Measurements from ENCODE around the gene KIF26B. TPM values are rescaled to one million over a fixed set of nuclear protein-coding genes. Genes with fewer than 3 reads are reported as not detected.
A peak's percentile ranks its signal among the peaks of the same experiment; 100 is the strongest.
"Not testable (repeated sequence)": the region's sequence is repeated elsewhere in the genome, so short reads cannot be mapped to it uniquely, and the experiment has no call there.

KIF26B gene
- total RNA-seq, 1 donor from 2014 or later: 69.7 TPM

GRCh38 chr1:245334827-245335490, 180.2 kb downstream of the KIF26B start:
- Mint-ChIP-seq H3K9me3 (no peaks in the 10 kb centered on the region), H3K4me3 (no peak overlapping the region), H3K4me1 (peaks cover 17% of the 10 kb centered on the region), H3K27me3 (ENCODE audit: low read depth) (peaks cover 12% of the 10 kb centered on the region), H3K27ac (no peak overlapping the region), H3K36me3 (peaks cover 2% of the 10 kb centered on the region)
- no peak for TF ChIP-seq CTCF (IDR thresholded peaks at IDR 0.05; ENCODE audit: unreplicated experiment)
- DNase-seq (ENCODE audit: low spot score in 2 of 2, unreplicated experiment in 2 of 2): no peak

GRCh38 chr1:245335684-245336083, 180.9 kb downstream of the KIF26B start:
- H3K36me3 Mint-ChIP-seq; DNase-seq (ENCODE audit: low spot score in 2 of 2, unreplicated experiment in 2 of 2); H3K27ac Mint-ChIP-seq; H3K4me3 Mint-ChIP-seq; H3K9me3 Mint-ChIP-seq: not testable (repeated sequence)
- H3K27me3 Mint-ChIP-seq (ENCODE audit: low read depth): peaks cover 12% of the 10 kb centered on the region
- H3K4me1 Mint-ChIP-seq: peaks cover 17% of the 10 kb centered on the region

GRCh38 chr1:245336149-245336983, 181.6 kb downstream of the KIF26B start:
- Mint-ChIP-seq H3K27me3 (ENCODE audit: low read depth) (peaks cover 12% of the 10 kb centered on the region), H3K36me3 (peaks cover 2% of the 10 kb centered on the region), H3K9me3 (no peaks in the 10 kb centered on the region), H3K4me3 (no peak overlapping the region), H3K27ac (peak overlapping the region; percentile 23), H3K4me1 (peaks cover 17% of the 10 kb centered on the region)
- TF ChIP-seq CTCF (IDR thresholded peaks at IDR 0.05; ENCODE audit: unreplicated experiment): no peak
- DNase-seq (ENCODE audit: low spot score in 2 of 2, unreplicated experiment in 2 of 2): no peak

- not testable (repeated sequence) for H3K36me3 Mint-ChIP-seq; H3K27ac Mint-ChIP-seq; DNase-seq (ENCODE audit: low spot score in 2 of 2, unreplicated experiment in 2 of 2); H3K4me3 Mint-ChIP-seq; H3K9me3 Mint-ChIP-seq
- H3K27me3 Mint-ChIP-seq (ENCODE audit: low read depth): peaks cover 12% of the 10 kb centered on the region
- H3K4me1 Mint-ChIP-seq: peaks cover 17% of the 10 kb centered on the region
Observed at GRCh38 chr1:245336984-245337355, 182.2 kb downstream of the KIF26B start.

- Mint-ChIP-seq H3K4me1 (peaks cover 17% of the 10 kb centered on the region), H3K9me3 (peaks cover 5% of the 10 kb centered on the region), H3K27me3 (ENCODE audit: low read depth) (peaks cover 12% of the 10 kb centered on the region), H3K4me3 (no peak overlapping the region), H3K36me3 (no peaks in the 10 kb centered on the region), H3K27ac (peak overlapping the region; percentile 17)
- TF ChIP-seq CTCF (IDR thresholded peaks at IDR 0.05; ENCODE audit: unreplicated experiment): no peak
- no peak for DNase-seq (ENCODE audit: low spot score in 2 of 2, unreplicated experiment in 2 of 2)
Observed at GRCh38 chr1:245337829-245338484, 183.2 kb downstream of the KIF26B start.

- Mint-ChIP-seq H3K4me1 (peaks cover 17% of the 10 kb centered on the region), H3K4me3 (no peak overlapping the region), H3K36me3 (peaks cover 2% of the 10 kb centered on the region), H3K27me3 (ENCODE audit: low read depth) (peaks cover 12% of the 10 kb centered on the region), H3K27ac (no peak overlapping the region), H3K9me3 (peaks cover 5% of the 10 kb centered on the region)
- no peak for TF ChIP-seq CTCF (IDR thresholded peaks at IDR 0.05; ENCODE audit: unreplicated experiment)
- DNase-seq (ENCODE audit: low spot score in 2 of 2, unreplicated experiment in 2 of 2): no peak
Observed at GRCh38 chr1:245338485-245338877, 183.7 kb downstream of the KIF26B start.

Measured in mesothelial cell of epicardium (in vitro differentiated cells).